ENCODE measurements around the gene AGR3.
A peak's percentile ranks its signal among the peaks of the same experiment; 100 is the strongest.
"Not testable (repeated sequence)": the region's sequence is repeated elsewhere in the genome, so short reads cannot be mapped to it uniquely, and the experiment has no call there.

The AGR3 gene

GRCh38 chr7:16900209-16900768, 18.5 kb upstream of the AGR3 start:
- DNase-seq = no peak
- in situ Hi-C loops (cut with MboI; ENCODE audit: low pct_unique_long_range_greater_than_20kb, low sequenced_read_pairs) = no loop called here

- in situ Hi-C loops (cut with MboI; ENCODE audit: low pct_unique_long_range_greater_than_20kb, low sequenced_read_pairs) = no loop called here
These were observed 10.3 kb upstream of the AGR3 start for GRCh38 chr7:16891874-16892643.

DNA sequence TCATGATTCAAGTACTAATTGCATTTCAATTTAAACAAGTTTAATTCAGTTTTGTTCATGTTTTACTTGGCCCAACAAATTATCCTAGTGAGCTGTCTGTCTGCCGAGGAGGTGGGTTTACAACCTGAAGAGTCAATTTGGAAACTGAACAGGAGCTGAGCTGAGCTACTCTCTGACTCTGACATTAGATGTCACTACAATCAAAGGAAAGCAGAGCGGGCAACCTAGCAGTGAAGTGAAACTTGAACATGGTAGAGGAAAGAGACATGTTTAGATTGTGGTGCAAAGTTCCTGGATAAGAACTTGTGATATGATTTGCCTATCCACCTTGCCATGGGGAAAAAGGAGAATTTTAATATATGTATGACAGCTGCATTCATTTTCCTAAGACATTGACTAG, 9.6 kb upstream of the AGR3 start:
- in situ Hi-C loops (cut with MboI; ENCODE audit: low pct_unique_long_range_greater_than_20kb, low sequenced_read_pairs) = no loop called here

More at GRCh38 chr7:16891874-16892643, 10.3 kb upstream of the AGR3 start:
- no peak for DNase-seq

DNA sequence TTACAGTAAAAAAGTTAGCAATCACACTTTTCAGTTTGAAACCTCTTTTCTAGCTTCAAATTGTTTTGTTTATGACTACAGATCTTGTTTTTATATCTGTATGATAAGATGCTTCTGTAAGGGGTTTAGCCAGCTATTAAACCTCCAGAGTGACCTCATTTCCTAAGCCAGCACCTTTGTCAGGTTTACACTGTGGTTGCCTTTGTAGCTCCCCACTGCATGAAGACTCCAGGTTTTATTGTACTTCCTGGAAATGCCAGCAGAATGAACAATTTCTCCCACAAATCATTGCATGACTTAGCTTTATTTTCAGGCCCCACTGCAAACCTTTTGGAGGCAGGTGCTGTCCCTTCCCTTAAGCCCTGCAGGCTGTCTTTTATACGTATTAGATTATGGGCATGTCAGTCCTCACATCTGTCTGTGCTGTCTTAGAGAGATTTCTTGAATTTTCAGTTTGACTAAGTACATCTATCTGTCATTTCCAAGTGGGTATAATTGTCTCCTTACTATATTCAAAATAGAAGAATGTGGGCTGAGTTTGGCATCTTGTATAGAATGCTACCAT, 8.2 kb upstream of the AGR3 start:
- DNase-seq = no peak
- in situ Hi-C loops (cut with MboI; ENCODE audit: low pct_unique_long_range_greater_than_20kb, low sequenced_read_pairs) = no loop called here

More for the DNA sequence above, 9.6 kb upstream of the AGR3 start:
- peak; percentile 30 for DNase-seq

DNA sequence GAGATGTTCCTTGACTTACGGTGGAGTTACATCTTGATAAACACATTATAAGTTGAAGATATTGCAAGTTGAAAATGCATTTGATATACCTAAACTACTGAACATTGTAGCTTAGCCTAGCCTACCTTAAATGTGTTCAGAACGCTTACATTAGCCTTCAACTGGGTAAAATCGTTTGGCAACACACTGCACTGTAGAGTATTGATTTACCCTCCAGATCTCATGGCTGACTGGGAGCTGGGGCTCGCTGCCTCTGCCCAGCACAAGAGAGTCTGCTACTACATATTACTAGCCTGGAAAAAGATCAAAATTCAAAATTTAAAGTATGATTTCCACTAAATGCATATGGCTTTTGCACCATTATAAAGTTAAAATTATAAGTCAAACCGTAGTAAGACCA, 7.5 kb upstream of the AGR3 start:
- in situ Hi-C loops (cut with MboI; ENCODE audit: low pct_unique_long_range_greater_than_20kb, low sequenced_read_pairs) = no loop called here
- DNase-seq = no peak

- in situ Hi-C loops (cut with MboI; ENCODE audit: low pct_unique_long_range_greater_than_20kb, low sequenced_read_pairs) = no loop called here
- no peak for DNase-seq
These were observed 2.1 kb upstream of the AGR3 start for GRCh38 chr7:16883918-16884317.

- in situ Hi-C loops (cut with MboI; ENCODE audit: low pct_unique_long_range_greater_than_20kb, low sequenced_read_pairs) = no loop called here
- DNase-seq = no peak
These were observed 1.2 kb downstream of the AGR3 start for GRCh38 chr7:16880554-16880953.

DNA sequence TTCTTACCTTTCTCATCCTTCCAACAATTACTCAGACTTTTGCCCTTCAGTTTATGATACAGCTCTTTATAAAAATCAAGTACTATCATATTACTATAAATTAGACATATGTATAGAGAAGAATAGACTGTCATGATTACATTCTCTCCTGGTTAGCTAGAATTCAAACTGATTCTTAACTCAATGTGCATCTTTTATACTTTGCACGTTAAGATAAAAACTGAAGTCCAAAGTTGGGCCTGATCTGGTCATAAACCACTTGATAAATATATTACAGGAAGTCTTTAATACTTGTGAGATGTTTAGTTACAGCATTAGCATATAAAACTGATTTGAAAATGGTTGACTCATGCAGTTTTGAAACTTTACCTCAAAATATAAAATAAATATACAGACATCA, 2.6 kb downstream of the AGR3 start:
- in situ Hi-C loops (cut with MboI; ENCODE audit: low pct_unique_long_range_greater_than_20kb, low sequenced_read_pairs) = no loop called here
- no peak for DNase-seq

DNA sequence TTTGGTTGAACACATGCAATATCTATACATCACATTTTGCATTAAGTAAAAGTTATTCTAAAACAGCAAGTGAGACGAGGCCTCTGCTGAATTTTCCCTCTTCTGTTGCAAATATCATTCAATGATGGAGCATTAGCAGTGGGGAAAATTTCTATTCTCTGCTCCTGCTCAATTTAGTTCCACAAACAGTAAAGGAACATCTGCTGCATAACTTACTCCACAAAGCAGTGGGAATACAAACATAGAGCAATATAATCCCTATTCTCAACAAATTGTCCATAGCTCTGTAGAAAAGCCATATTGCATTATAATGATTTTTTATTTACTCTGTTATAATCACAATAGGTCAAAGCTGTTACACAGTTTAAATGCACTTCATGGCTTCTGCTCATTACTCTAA, 5.9 kb downstream of the AGR3 start:
- no peak for DNase-seq
- in situ Hi-C loops (cut with MboI; ENCODE audit: low pct_unique_long_range_greater_than_20kb, low sequenced_read_pairs) = no loop called here

DNA sequence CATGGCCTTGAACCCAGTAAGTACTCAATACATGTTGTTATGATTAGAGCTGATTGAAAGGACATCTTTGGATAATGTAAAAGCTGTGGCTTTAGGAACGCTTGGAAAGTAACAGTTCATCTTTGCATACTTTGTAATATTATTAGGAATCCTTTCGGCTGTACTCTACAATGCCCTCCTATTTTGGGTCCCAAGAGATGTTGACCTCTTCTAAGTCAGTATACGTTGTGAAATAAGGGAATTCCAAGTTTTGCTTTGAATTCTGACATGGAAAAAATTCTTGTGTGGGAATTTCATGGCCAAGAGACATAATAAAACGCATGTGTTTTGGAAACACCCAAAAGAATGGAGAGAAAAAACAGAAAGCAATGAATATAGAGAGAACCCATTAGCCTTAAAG, 7.7 kb downstream of the AGR3 start:
- in situ Hi-C loops (cut with MboI; ENCODE audit: low pct_unique_long_range_greater_than_20kb, low sequenced_read_pairs) = no loop called here
- no peak for DNase-seq

GRCh38 chr7:16867328-16867727, 14.5 kb downstream of the AGR3 start:
- in situ Hi-C loops (cut with MboI; ENCODE audit: low pct_unique_long_range_greater_than_20kb, low sequenced_read_pairs) = no loop called here
- DNase-seq = no peak

DNA sequence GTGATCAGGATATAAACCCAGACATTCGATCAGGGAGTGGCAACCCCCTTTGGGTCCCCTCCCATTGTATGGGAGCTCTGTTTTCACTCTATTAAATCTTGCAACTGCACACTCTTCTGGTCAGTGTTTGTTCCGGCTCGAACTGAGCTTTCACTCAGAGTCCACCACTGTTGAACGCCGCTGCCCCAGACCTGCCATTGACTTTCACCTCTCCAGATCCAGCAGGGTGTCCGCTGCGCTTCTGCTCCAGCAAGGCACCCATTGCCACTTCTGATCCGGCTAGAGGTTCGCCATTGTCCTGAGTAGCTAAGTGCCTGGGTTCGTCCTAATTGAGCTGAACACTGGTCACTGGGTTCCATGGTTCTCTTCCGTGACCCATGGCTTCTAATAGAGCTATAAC, 28.6 kb downstream of the AGR3 start:
- DNase-seq; in situ Hi-C loops (cut with MboI; ENCODE audit: low pct_unique_long_range_greater_than_20kb, low sequenced_read_pairs): not testable (repeated sequence)

DNA sequence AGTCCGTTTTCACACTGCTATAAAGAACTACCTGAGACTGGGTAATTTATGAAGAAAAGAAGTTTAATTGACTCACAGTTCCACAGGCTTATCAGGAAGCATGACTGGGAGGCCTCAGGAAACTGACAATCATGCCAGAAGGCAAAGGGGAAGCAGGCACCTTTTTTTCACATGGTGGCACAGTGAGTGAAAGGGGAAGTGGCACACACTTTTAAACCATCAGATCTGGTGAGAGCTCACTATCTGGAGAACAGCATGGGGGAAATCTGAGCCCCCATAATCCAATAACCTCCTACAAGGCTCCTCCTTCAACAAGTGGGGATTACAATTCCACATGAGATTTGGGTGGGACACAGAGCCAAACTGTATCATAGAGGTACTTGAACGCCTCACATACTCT, 30.0 kb downstream of the AGR3 start:
- in situ Hi-C loops (cut with MboI; ENCODE audit: low pct_unique_long_range_greater_than_20kb, low sequenced_read_pairs) = no loop called here
- peak; percentile 81 for DNase-seq

GRCh38 chr7:16850614-16851466, 30.9 kb downstream of the AGR3 start:
- DNase-seq = no peak
- in situ Hi-C loops (cut with MboI; ENCODE audit: low pct_unique_long_range_greater_than_20kb, low sequenced_read_pairs) = no loop called here

DNA sequence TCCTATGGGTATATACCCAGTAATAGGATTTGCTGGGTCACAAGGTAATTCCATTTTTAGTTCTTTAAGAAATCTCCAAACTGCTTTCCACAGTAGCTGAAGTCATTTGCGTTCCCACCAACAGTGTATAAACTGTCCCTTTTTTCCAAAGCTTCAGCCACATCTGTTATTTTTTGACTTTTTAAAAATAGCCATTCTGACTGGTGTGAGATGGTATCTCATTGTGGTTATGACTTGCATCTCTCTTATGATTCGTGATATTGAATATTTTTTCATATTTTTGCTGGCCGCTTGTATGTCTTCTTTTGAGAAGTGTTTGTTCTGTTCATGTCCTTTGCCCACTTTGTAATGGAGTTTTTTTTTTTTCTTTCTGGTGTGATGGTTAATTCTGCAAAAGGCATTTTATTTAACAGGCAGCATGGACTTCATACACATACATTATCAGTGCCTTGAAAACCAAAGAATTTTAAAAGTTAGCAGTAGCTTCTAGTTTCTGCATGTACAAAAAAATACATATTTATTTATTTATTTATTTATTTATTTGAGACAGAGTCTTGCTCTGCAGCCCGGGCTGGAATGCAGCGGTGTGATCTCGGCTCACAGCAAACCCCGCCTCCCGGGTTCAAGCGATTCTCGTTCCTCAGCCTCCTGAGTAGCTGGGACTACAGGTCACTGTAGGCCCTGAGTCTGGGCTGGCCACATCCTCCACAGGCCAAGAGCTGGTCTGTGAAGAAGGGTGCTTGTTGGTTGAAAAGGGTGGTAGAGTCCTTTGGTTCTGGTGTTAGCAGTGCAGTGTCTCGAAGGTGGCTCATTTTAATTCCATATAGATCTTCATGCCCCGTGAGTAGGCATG, 32.3 kb downstream of the AGR3 start:
- in situ Hi-C loops (cut with MboI; ENCODE audit: low pct_unique_long_range_greater_than_20kb, low sequenced_read_pairs) = no loop called here
- peak; percentile 11 for DNase-seq

- in situ Hi-C loops (cut with MboI; ENCODE audit: low pct_unique_long_range_greater_than_20kb, low sequenced_read_pairs) = no loop called here
- DNase-seq = no peak
These were observed 34.4 kb downstream of the AGR3 start for GRCh38 chr7:16847381-16847860.

- in situ Hi-C loops (cut with MboI; ENCODE audit: low pct_unique_long_range_greater_than_20kb, low sequenced_read_pairs) = no loop called here
- no peak for DNase-seq
These were observed 35.1 kb downstream of the AGR3 start for GRCh38 chr7:16846601-16847165.

DNA sequence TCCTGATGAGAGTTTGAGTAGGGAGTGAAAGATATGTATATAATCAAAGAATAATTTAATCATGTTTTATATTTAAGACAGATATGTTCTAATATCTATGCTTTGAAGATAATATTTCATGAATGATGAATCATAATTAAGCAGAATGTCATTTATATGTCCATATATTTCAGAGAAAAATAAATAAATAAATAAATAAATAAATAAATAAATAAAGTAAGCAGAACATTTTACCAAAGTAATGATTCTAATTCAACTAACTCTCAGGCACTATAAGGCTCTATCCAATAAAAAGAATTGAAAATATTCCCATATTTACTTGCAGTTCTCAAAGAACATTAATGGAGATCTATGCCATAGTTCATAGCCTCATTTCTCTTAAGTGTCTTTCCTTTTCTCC, 36.0 kb downstream of the AGR3 start:
- DNase-seq = no peak
- in situ Hi-C loops (cut with MboI; ENCODE audit: low pct_unique_long_range_greater_than_20kb, low sequenced_read_pairs) = no loop called here

DNA sequence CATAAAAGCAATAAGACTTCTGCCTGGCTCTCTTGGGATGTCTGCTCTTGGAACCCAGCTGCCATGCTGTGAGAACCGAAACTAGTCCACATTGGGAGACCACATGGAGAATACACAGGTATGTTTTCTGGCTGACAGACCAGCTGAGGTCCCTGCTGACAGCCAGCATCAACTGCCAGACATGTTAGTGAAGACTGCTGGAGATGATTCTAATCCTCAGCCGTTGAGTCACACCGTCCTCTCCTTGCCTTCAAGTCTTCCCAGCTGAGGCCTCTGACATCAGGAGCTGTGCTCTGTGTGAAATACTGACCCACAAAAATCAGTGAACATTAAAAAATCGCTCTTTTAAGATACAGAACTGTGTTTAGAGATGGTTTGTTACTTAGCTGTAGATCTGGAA, 40.1 kb downstream of the AGR3 start:
- DNase-seq = no peak
- in situ Hi-C loops (cut with MboI; ENCODE audit: low pct_unique_long_range_greater_than_20kb, low sequenced_read_pairs) = no loop called here

All from KBM-7 (cell line).